GM19438 (cell line): Measurements from ENCODE around the gene SMAD7.

Source experiments
- ATAC-seq: cut with Tn5 transposase; IDR thresholded peaks from one replicate; pipeline ENCODE4 v1.9.1; 2021; ENCODE audit warnings: low read depth; ENCODE audit not compliant: unreplicated experiment

SMAD7 gene

DNA sequence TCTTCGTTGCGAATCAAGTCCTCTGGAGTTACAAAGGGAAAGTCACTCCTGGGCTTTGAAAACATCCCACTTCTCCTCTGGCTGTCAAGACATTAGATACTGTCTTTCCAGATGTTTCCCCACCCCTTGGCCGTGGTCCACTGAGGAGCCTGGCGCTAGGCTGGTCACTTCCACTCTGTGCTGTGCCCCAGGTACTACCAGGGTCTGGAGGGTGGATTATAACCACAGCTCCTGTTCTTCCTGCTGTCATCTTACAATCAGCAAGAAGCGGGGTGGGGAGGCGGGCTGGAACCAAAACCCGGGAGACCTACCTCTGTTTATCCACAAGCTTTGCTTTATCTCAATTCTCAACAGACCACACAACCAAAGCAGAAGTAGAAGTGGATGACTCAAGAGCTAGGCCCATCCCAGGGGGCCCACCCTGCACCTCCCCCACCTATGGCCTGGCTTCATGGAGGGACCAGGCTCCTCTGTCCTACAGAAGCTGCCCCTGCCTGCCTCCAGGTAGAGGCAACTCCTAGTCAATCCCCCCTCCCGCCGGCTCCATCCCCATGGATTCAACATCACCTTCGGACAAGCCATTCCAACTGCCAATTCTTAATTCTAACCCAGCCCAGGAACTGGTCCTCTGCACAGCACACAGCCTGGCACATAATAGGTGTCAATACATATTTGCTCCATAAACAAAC, 17.8 kb downstream of the SMAD7 start:
- ATAC-seq, result no peak

DNA sequence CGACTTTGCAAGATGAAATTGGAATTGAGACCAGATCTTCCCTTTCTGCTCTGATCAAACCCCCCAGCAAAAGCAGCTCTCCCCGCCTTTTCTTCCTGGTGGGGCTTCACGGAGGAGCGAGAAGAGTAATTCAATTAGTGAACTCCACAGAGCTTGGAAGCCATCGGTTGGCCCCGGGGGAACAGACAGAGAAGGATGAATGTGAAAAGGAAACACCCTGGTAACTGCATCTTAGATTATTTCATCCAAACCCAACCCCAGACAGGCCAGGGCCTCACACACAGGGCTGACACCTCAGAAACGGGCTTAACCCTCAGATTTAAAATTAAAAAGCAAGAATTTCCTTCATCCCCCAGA, 18.3 kb downstream of the SMAD7 start:
- ATAC-seq, result no peak

GRCh38 chr18:48931680-48932461, 18.9 kb downstream of the SMAD7 start:
- ATAC-seq, result no peak

DNA sequence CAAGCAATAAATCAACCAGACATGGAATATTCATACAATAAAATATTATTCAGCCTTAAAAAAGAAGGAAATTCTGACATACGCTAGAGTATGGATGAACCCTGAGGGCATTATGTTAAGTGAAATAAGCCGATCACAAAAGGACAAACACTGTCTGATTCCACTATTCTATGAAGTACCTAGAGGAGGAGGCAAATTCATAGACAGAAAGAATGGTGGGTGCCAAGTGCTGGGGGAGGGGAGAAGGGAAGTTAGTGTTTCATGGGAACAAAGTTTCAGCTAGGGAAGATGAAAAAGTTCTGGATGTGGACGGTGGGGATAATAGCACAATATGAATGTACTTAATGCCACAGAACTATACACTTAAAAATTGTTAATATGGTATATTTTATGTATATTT, 19.8 kb downstream of the SMAD7 start:
- no peak for ATAC-seq

DNA sequence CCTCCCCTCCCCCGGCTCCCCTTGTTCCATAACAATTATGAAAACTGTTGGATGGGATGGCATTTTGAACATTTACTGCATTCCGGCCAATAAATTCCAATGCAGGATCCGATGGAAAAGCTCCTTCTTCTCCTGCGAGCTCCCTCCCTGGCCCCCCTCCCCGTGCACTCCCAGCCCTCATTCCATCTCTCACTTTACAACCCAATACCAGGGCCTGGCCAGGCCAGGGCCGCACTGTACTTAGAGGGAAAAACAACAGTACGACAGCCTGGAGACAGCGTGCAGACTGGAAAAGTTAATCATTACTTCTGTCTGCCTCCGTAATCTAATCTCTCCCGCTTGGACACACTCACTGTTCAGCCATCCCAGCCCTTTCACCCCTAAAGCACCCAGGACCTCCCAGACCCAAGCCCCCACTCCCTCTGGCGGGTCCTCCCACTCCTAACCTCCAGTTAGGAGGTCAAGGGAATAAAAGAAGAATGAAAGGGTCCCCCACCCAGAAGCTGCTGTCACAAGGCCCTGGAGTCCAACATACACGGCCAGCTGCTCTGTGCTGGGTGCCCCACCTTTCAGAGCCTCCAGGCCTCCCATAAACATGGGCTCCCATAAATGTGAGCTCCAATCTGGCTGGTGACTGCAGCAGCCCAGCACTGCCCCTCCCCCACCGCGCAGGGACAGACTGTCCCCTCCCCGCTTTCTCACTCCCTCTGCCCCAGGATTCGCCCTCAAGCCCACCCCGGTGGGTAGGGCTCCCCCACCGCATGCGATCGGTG, 20.6 kb downstream of the SMAD7 start:
- no peak for ATAC-seq

GRCh38 chr18:48929212-48929612, 21.6 kb downstream of the SMAD7 start:
- no peak for ATAC-seq

DNA sequence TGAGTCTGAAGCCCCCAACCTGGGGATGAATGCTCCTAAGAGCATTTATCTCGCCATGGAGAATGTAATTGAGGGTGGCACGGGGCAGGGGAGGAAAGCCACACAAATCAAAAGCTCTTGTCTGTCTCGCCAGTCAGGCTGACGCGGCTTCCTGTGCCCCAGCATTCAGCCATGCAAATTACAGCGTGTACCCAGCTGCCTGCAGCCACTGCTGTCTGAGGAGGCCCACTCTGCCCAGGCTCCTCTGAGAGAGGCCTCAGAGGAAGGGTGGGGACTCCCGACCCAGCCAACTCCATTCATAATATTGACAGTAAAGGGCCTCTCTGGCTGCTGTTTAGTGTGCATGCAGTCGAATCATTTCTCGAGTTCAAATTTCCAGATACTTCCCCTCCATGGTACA, 22.0 kb downstream of the SMAD7 start:
- ATAC-seq, result peak; percentile 59

GRCh38 chr18:48927286-48928080, 23.3 kb downstream of the SMAD7 start:
- no peak for ATAC-seq

DNA sequence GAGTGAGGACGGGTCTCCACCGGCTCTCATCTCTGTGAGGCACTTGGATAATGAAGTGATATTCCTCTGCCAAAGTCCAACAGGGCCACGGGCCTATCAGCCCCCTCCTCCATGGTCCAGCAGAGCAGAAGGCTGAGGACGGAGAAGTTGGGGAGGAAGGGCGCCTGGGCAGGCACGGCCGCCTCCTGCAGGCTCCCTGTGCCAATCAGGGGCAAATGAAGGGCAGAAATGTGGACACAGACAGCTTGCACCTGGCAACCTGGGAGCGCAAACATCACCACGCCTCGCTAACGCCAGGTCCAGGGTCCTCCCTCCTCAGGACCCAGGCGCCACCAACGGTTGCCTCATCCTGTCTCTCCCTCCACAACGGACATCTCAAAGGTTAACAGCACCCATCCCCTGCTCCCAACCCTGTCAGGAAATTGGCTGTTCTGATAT, 24.3 kb downstream of the SMAD7 start:
- no peak for ATAC-seq

DNA sequence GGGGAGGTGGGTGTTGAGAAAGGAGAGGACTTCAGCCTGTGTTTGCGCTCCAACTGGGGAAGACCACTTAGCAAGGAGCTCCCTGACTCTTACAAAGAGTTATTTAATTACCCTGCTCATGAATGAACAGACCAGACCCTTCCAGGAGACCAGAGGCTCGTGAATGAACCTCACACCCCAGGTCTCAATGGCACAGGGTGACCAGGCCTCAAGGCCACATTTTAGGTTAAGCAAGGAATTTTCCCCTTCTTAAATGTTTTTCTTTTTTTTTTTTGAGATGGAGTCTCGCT, 25.3 kb downstream of the SMAD7 start:
- ATAC-seq, result no peak

- ATAC-seq, result no peak
These were observed 25.9 kb downstream of the SMAD7 start for GRCh38 chr18:48924630-48925490.

DNA sequence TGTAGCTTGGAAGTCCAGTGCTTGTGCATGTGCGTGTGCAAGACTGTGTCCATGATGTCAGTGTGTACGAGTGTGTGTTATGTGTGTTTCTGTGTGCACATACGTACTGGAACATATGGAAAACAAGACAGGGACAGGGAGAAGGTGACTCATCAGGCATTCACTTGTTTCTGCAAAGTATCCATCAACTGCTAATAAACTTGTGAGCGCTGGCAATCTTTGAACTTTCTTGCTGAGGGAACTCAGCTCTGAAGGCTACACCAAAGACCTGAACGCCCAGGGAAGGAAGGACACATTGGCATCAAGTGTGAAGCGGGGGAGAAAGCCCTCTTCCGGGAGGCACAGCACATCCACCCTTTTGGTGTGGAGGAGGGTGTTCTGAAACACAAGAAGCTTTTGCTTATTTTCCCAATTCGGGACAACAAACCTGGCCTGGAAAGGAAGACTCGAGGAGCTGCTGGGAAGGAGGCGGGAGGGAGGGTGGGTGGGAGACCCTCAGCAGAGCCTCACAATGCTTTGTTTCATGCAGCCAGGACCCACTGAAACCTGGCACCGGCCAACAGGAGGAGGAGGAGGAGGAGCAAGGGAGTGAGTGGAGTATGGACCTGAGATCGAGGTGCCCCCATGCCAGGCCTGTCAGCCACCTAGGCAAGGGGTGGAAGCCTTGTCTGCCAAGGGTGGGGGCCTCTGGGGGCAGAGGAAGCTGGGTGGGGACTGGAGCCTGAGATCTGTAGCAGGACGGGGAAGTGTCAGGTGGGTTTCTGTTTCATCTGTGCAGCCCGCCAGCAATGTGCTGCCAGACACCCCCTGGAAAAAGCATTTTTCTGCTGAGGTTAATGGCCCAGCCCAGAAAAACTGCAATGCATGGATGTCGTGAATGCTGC, 26.8 kb downstream of the SMAD7 start:
- peak; percentile 40 for ATAC-seq

GRCh38 chr18:48922801-48923730, 27.7 kb downstream of the SMAD7 start:
- no peak for ATAC-seq

GRCh38 chr18:48922226-48922800, 28.5 kb downstream of the SMAD7 start:
- no peak for ATAC-seq

DNA sequence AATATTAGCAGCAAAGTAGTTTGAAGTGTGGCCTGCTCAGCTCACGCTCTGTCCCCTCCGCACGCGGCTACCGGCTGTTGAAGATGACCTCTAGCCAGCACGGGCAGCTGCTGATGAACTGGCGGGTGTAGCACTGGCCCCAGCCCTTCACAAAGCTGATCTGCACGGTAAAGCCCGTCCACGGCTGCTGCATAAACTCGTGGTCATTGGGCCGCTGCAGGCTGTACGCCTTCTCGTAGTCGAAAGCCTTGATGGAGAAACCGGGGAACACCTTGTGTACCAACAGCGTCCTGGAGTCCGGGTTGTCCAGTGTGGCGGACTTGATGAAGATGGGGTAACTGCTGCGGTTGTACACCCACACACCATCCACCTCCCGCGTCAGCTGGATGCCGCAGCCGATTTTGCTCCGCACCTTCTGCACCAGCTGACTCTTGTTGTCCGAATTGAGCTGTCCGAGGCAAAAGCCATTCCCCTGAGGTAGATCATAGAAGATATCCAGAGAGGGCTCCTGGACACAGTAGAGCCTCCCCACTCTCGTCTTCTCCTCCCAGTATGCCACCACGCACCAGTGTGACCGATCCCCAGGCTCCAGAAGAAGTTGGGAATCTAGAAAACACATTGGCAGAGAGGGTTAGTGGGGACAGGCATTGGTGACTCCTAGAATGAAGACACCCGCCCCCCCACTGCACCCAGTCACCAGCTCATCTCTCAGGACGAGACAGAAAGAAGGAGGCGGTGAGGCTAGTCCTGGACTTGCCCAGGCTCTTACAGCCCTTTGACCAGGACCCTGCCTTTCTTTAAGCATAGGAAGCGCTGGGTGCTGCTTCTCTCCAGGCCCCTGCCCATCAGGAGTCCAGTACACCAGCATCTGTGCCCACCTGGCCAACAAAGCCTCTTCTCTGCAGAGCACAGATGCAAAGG, 29.2 kb downstream of the SMAD7 start:
- ATAC-seq, result no peak

DNA sequence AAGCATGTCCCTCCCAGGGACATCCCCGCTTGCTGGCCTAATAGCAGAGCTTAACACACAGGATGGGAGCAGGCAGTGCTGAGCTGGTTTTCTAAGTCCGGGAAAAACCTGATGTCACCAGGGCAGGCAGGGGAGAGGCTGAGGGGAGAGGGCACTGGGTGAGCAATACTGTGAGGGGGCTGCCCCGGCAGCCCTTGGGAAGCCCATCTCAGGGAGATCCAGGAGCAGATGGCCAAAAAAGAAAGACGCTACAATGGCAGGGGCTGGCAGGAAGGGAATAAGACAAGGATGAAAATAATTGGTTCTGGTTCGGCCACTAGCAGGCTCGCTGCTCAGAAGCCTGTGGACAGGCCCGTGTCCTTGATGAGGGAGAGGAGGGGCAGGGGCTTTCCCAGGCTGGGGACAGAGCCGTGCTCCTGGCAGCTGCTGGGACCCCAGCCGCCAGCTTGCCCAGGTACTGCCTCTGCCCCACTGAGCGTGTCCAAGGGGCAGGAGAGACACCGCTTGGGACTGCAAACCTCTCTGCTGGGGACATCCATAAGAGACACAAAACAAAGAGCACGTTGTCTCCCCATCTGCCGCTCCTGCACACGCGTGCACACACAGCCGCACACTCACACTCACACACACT, 30.2 kb downstream of the SMAD7 start:
- no peak for ATAC-seq
